GM18861 (cell line): ENCODE measurements around the gene KEL.

Experiments
- ATAC-seq: cut with Tn5 transposase; IDR thresholded peaks from one replicate; pipeline ENCODE4 v1.9.1; 2021; ENCODE audit not compliant: unreplicated experiment

The KEL gene

GRCh38 chr7:142930126-142930730 is 31.9 kb downstream of the KEL start:
- no peak for ATAC-seq

- no peak for ATAC-seq
Observed at GRCh38 chr7:142927949-142928348, 34.2 kb downstream of the KEL start.

GRCh38 chr7:142927085-142927745 is 34.9 kb downstream of the KEL start:
- ATAC-seq: no peak

- no peak for ATAC-seq
Observed at GRCh38 chr7:142925413-142925812, 36.8 kb downstream of the KEL start.

GRCh38 chr7:142923391-142923790 is 38.8 kb downstream of the KEL start:
- no peak for ATAC-seq

GRCh38 chr7:142919656-142920055 is 42.5 kb downstream of the KEL start:
- no peak for ATAC-seq

- no peak for ATAC-seq
Observed at GRCh38 chr7:142918901-142919300, 43.3 kb downstream of the KEL start.

- no peak for ATAC-seq
Observed at GRCh38 chr7:142917447-142917846, 44.7 kb downstream of the KEL start.

GRCh38 chr7:142916508-142916907 is 45.7 kb downstream of the KEL start:
- no peak for ATAC-seq

GRCh38 chr7:142915315-142915714 is 46.8 kb downstream of the KEL start:
- no peak for ATAC-seq

GRCh38 chr7:142914121-142914520 is 48.0 kb downstream of the KEL start:
- no peak for ATAC-seq

GRCh38 chr7:142913566-142913965 is 48.6 kb downstream of the KEL start:
- ATAC-seq: no peak

GRCh38 chr7:142913051-142913450 is 49.1 kb downstream of the KEL start:
- ATAC-seq: no peak

- ATAC-seq: no peak
Observed at GRCh38 chr7:142910481-142910880, 51.7 kb downstream of the KEL start.

- no peak for ATAC-seq
Observed at GRCh38 chr7:142910031-142910433, 52.1 kb downstream of the KEL start.

- ATAC-seq: no peak
Observed at GRCh38 chr7:142908921-142909890, 53.0 kb downstream of the KEL start.

- ATAC-seq: no peak
Observed at GRCh38 chr7:142908290-142908689, 53.9 kb downstream of the KEL start.

GRCh38 chr7:142906643-142907042 is 55.5 kb downstream of the KEL start:
- no peak for ATAC-seq

GRCh38 chr7:142905759-142906158 is 56.4 kb downstream of the KEL start:
- no peak for ATAC-seq

- ATAC-seq: no peak
Observed at GRCh38 chr7:142904128-142904527, 58.0 kb downstream of the KEL start.

GRCh38 chr7:142901426-142902259 is 60.5 kb downstream of the KEL start:
- ATAC-seq: no peak
